Neural progenitor cell (in vitro differentiated cells): ENCODE results near the gene CSF1. TPM values are rescaled to one million over a fixed set of nuclear protein-coding genes. Genes with fewer than 3 reads are reported as not detected.

Experiments
- DNase-seq: peaks from one replicate; pipeline ENCODE4 v3.0.0-alpha.2; 2016; ENCODE audit warnings: low spot score
- H2AFZ ChIP-seq: fragments of 200-600 bp; sonication (generic); replicated peaks from 2 replicates; pipeline ENCODE4 v1.6.1; 2016; ENCODE audit warnings: antibody characterized with exemption
- H3F3A ChIP-seq: fragments of 200-600 bp; sonication (generic); 2 replicates; pipeline ENCODE4 v1.6.1; 2016; ENCODE audit warnings: antibody characterized with exemption, low read depth
- H3K27ac ChIP-seq: fragments of 200-600 bp; sonication (generic); 2 replicates; pipeline ENCODE4 v1.5.1; 2016; ENCODE audit warnings: mild to moderate bottlenecking
- H3K27me3 ChIP-seq: fragments of 200-600 bp; sonication (generic); 2 replicates; pipeline ENCODE4 v1.6.1; 2016; ENCODE audit warnings: mild to moderate bottlenecking, moderate library complexity
- H3K36me3 ChIP-seq: fragments of 200-600 bp; sonication (generic); 2 replicates; pipeline ENCODE4 v1.5.1; 2016
- H3K4me1 ChIP-seq: fragments of 200-600 bp; sonication (generic); 2 replicates; pipeline ENCODE4 v1.6.1; 2016; ENCODE audit warnings: mixed run types
- H3K4me2 ChIP-seq: fragments of 200-600 bp; sonication (generic); 2 replicates; pipeline ENCODE4 v1.6.1; 2016
- H3K4me3 ChIP-seq: fragments of 200-600 bp; sonication (generic); 2 replicates; pipeline ENCODE4 v1.5.1; 2016
- H3K79me2 ChIP-seq: fragments of 200-600 bp; sonication (generic); 2 replicates; pipeline ENCODE4 v1.6.1; 2016; ENCODE audit warnings: low read depth
- H3K9ac ChIP-seq: fragments of 200-600 bp; sonication (generic); 2 replicates; pipeline ENCODE4 v1.6.1; 2016
- H3K9me3 ChIP-seq: fragments of 200-600 bp; sonication (generic); 2 replicates; pipeline ENCODE4 v1.5.1; 2016; ENCODE audit warnings: low read depth
- H4K20me1 ChIP-seq: fragments of 200-600 bp; sonication (generic); 2 replicates; pipeline ENCODE4 v1.6.1; 2016; ENCODE audit warnings: low read depth
- H3K27ac Mint-ChIP-seq: 3 replicates; pipeline ENCODE4 v1.8.0; 2021; ENCODE audit warnings: mixed read lengths
- H3K27me3 Mint-ChIP-seq: 2 replicates; pipeline ENCODE4 v1.8.0; 2022; ENCODE audit warnings: low read depth, mild to moderate bottlenecking, inconsistent platforms, moderate library complexity, mixed read lengths; ENCODE audit not compliant: insufficient read depth
- H3K36me3 Mint-ChIP-seq: 3 replicates; pipeline ENCODE4 v1.8.0; 2021; ENCODE audit warnings: mixed read lengths
- H3K4me1 Mint-ChIP-seq: 3 replicates; pipeline ENCODE4 v1.8.0; 2021; ENCODE audit warnings: mixed read lengths
- H3K4me3 Mint-ChIP-seq: 3 replicates; pipeline ENCODE4 v1.8.0; 2021; ENCODE audit warnings: mild to moderate bottlenecking, moderate library complexity, mixed read lengths
- H3K9me3 Mint-ChIP-seq: 3 replicates; pipeline ENCODE4 v1.8.0; 2020; ENCODE audit warnings: mixed read lengths
- EZH2 ChIP-seq: fragments of 200-600 bp; sonication (generic); IDR thresholded peaks from 2 replicates; pipeline ENCODE4 v1.6.1; 2017; ENCODE audit warnings: antibody characterized with exemption, mild to moderate bottlenecking, moderate library complexity
- EZH2phosphoT487 ChIP-seq: fragments of 200-600 bp; sonication (generic); IDR thresholded peaks from 2 replicates; pipeline ENCODE4 v1.6.1; 2017; ENCODE audit warnings: antibody characterized with exemption
- total RNA-seq: library from RNA; depleted of rRNA; stranded (reverse); fragments of >200 nt; gene quantifications from 2 replicates; pipeline ENCODE4 v1.2.3, GENCODE V29; 2015; ENCODE audit warnings: low replicate concordance
- TF ChIP-seq, protein P1 (sequence below): fragments of 200-600 bp; sonication (generic); IDR thresholded peaks from 2 replicates; pipeline ENCODE4 v1.5.1; 2017; ENCODE audit warnings: antibody characterized with exemption, mild to moderate bottlenecking

CSF1 gene
- total RNA-seq, 1 donor from 2014 or later = 2.7 TPM

DNA sequence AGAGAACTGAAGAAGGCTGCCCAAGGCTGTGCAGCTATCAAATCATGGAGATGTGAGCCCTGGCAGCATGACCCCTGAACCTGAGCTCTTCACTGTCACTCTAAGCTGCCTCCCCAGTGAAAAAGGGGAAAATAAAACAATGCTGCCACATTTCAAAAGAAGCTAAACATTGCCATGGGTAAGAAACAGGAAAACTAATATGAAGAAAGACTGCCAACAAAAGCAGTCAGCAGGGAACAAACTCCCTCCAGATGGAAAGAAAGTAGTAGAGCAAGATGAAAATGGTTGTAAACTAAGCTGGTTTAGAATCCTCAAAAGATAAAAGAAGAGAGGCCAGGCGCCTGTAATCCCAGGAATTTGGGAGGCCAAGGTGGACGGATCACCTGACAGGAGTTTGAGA lies 36.2 kb upstream of the CSF1 start:
- H3F3A ChIP-seq = peaks cover 13% of the 10 kb centered on the region
- no peaks in the 10 kb centered on the region for H3K27me3 ChIP-seq
- peak overlapping the region; percentile 39 for H3K27ac Mint-ChIP-seq
- H3K27me3 Mint-ChIP-seq = peaks cover 3% of the 10 kb centered on the region
- H3K79me2 ChIP-seq = no peaks in the 10 kb centered on the region
- no peaks in the 10 kb centered on the region for H3K9me3 Mint-ChIP-seq
- TF ChIP-seq, protein P1, sequence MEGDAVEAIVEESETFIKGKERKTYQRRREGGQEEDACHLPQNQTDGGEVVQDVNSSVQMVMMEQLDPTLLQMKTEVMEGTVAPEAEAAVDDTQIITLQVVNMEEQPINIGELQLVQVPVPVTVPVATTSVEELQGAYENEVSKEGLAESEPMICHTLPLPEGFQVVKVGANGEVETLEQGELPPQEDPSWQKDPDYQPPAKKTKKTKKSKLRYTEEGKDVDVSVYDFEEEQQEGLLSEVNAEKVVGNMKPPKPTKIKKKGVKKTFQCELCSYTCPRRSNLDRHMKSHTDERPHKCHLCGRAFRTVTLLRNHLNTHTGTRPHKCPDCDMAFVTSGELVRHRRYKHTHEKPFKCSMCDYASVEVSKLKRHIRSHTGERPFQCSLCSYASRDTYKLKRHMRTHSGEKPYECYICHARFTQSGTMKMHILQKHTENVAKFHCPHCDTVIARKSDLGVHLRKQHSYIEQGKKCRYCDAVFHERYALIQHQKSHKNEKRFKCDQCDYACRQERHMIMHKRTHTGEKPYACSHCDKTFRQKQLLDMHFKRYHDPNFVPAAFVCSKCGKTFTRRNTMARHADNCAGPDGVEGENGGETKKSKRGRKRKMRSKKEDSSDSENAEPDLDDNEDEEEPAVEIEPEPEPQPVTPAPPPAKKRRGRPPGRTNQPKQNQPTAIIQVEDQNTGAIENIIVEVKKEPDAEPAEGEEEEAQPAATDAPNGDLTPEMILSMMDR = no peak
- TF ChIP-seq EZH2phosphoT487 = no peak
- no peak for TF ChIP-seq EZH2
- no peak overlapping the region for H3K4me3 ChIP-seq
- DNase-seq = no peak
- no peaks in the 10 kb centered on the region for H3K36me3 Mint-ChIP-seq
- H3K4me1 ChIP-seq = peaks cover 53% of the 10 kb centered on the region
- no peaks in the 10 kb centered on the region for H4K20me1 ChIP-seq
- H3K9ac ChIP-seq = no peak overlapping the region
- no peaks in the 10 kb centered on the region for H3K36me3 ChIP-seq
- no peak overlapping the region for H3K4me3 Mint-ChIP-seq
- peak overlapping the region; percentile 46 for H3K4me2 ChIP-seq
- peaks cover 66% of the 10 kb centered on the region for H3K4me1 Mint-ChIP-seq
- peak overlapping the region; percentile 40 for H3K27ac ChIP-seq
- no peak overlapping the region for H2AFZ ChIP-seq
- H3K9me3 ChIP-seq = no peaks in the 10 kb centered on the region

DNA sequence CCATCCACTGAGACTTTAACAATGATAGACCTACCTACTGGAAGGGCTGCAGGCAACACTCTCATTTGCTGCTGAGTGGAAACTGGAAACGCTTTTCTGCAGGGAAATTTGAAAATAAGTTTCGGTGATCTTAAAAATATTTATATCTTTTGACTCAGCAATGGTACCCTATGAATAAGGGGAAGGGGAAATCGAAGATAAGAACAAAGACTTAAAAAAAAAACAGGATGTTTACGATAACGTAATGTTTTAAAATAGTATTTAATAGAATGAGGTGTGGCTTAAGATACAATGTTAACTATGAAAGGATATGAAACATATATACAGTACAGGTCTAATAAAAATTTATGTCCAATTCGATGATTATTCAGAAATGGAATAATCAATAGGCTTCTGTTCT lies 34.8 kb upstream of the CSF1 start:
- Histone ChIP-seq H3K4me2 (peak overlapping the region; percentile 54), H3K27me3 (no peaks in the 10 kb centered on the region), H3K27ac (no peak overlapping the region), H3K36me3 (no peaks in the 10 kb centered on the region), H3K4me1 (peaks cover 53% of the 10 kb centered on the region), H3F3A (peaks cover 13% of the 10 kb centered on the region), H3K79me2 (no peaks in the 10 kb centered on the region), H3K9me3 (no peaks in the 10 kb centered on the region), H3K9ac (no peak overlapping the region), H4K20me1 (no peaks in the 10 kb centered on the region), H2AFZ (no peak overlapping the region), H3K4me3 (no peak overlapping the region)
- DNase-seq = no peak
- TF ChIP-seq EZH2 = no peak
- TF ChIP-seq, protein P1 = no peak
- no peak for TF ChIP-seq EZH2phosphoT487
- no peak overlapping the region for H3K4me3 Mint-ChIP-seq
- H3K27ac Mint-ChIP-seq = peak overlapping the region; percentile 25
- H3K9me3 Mint-ChIP-seq = no peaks in the 10 kb centered on the region
- H3K36me3 Mint-ChIP-seq = no peaks in the 10 kb centered on the region
- H3K4me1 Mint-ChIP-seq = peaks cover 77% of the 10 kb centered on the region
- peaks cover 3% of the 10 kb centered on the region for H3K27me3 Mint-ChIP-seq

DNA sequence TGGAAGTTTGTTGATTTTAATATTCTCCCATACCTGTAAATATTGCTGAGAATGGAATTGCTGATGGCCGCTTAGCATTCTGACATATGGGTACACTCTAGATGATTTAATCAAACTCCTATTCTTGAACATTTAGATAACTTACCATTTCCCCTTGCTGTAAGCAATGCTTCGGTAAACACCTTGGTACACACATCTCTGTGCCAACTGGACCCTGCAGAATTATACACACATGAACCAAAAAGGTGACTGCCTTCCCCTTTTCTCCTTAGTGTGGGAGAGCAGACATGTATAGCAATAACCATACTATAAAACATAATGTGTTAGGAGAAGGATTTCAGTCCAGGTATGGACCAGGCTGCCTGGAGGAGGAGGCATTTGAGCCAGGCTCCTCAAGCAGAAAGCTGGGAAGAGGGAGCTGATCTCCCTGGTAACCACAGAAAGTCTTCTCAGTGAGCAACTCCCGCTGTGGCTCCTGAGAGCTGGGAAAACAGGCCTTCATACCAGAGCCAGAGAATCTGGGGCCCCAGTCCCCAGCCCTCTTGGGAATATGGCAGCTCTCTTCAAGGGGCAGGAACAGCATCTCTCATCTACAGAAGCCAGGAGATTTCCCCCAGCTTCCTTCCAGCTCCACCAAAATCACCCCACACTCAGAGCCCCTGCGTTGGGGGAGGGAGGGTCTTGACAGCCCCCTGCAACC lies 33.9 kb upstream of the CSF1 start:
- Histone ChIP-seq H3K27me3 (no peaks in the 10 kb centered on the region), H3K4me2 (peak overlapping the region; percentile 54), H3K79me2 (no peaks in the 10 kb centered on the region), H2AFZ (peak overlapping the region; percentile 80), H4K20me1 (no peaks in the 10 kb centered on the region), H3K4me1 (peaks cover 53% of the 10 kb centered on the region), H3K36me3 (no peaks in the 10 kb centered on the region), H3K9ac (no peak overlapping the region), H3K4me3 (no peak overlapping the region), H3F3A (peaks cover 13% of the 10 kb centered on the region), H3K9me3 (no peaks in the 10 kb centered on the region), H3K27ac (peak overlapping the region; percentile 69)
- DNase-seq = peak; percentile 31
- H3K4me1 Mint-ChIP-seq = peaks cover 86% of the 10 kb centered on the region
- H3K36me3 Mint-ChIP-seq = no peaks in the 10 kb centered on the region
- H3K27ac Mint-ChIP-seq = peak overlapping the region; percentile 78
- TF ChIP-seq, protein P1 = no peak
- TF ChIP-seq EZH2phosphoT487 (no peak), EZH2 (no peak)
- peaks cover 3% of the 10 kb centered on the region for H3K27me3 Mint-ChIP-seq
- H3K9me3 Mint-ChIP-seq = no peaks in the 10 kb centered on the region
- peak overlapping the region; percentile 66 for H3K4me3 Mint-ChIP-seq
